Skin of body (tissue), 2 donors: ENCODE measurements around the gene SETDB1. TPM values are rescaled to one million over a fixed set of nuclear protein-coding genes. Genes with fewer than 3 reads are reported as not detected.
"Not testable (repeated sequence)": the region's sequence is repeated elsewhere in the genome, so short reads cannot be mapped to it uniquely, and the experiment has no call there.

Experiments used
- DNase-seq: peaks from one replicate; lab custom pipeline; 2025; lab: John Stamatoyannopoulos, UW
- total RNA-seq: library from RNA; depleted of rRNA; stranded (reverse); fragments of >200 nt; gene quantifications from one replicate; pipeline ENCODE4 v1.2.3, GENCODE V29; 2014

SETDB1 gene
- total RNA-seq, 1 donor from 2014 or later, result 36.5 TPM

DNA sequence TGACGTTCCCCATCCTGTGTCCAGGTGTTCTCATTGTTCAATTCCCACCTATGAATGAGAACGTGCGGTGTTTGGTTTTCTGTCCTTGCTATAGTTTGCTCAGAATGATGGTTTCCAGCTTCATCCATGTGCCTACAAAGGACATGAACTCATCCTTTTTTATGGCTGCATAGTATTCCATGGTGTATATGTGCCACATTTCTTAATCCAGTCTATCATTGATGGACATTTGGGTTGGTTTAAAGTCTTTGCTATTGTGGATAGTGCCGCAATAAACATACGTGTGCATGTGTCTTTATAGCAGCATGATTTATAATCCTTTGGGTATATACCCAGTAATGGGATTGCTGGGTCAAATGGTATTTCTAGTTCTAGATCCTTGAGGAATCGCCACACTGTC, 2.6 kb downstream of the SETDB1 start:
- not testable (repeated sequence) for DNase-seq

DNA sequence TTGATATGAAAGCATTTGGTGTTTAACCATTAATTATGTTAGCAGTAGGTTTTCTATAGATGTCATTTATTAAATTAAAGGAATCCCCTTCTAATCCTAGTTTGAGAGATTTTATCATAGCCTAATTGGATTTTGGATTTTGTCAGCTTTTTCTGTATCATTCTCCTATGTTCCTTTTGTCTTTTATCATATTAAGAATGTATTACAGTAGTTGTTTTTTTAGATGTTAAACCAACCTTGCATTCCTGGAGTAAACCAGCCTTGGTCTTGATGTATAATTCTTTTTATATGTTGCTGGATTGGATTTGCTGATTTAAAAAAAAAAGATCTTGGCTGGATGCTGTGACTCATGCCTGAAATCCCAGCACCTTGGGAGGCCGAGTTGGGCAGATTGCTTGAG, 5.6 kb downstream of the SETDB1 start:
- DNase-seq, result no peak

- no peak for DNase-seq
Observed at GRCh38 chr1:150944856-150945255, 18.7 kb downstream of the SETDB1 start.

DNA sequence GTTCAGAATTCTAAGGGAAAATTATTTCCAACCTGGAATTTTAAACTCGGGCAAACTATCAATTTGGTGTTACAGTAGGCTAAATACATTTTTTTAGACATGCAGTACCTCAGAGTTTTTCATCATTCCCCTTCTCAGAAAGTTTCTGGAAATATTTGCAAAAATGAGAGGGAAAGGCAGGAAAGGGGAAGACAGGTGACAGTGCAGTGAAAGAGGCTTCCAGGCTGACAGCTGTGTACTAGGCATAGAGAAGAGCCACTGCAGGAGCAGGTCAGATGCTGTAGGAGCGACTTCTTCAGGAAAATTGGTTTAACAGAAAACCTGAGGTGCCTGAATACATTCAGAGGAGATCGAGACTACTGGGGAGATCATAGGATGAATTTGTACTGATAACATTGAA, 28.5 kb downstream of the SETDB1 start:
- DNase-seq, result no peak

DNA sequence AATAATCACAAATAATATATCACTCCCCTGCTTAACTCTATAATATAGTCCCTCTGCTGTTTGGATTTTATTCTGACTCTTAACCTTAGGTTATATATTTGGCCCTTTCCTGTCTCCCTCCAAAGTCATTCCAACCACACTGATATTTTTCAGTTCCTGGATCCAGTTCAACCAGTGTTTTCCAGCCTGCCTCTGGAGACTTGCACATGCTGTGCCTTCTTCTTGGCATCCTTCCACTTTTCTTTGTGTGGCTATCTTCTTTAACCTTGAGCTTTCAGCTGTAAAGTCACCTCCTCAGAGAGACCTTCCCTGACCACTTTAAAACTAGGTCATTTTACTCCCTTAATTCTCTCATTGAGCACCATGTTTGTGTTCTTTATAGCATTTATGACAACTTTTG, 29.1 kb downstream of the SETDB1 start:
- DNase-seq, result no peak

GRCh38 chr1:150957666-150958065, 31.5 kb downstream of the SETDB1 start:
- DNase-seq, result no peak

- no peak for DNase-seq
Observed at GRCh38 chr1:150960646-150961045, 34.5 kb downstream of the SETDB1 start.

DNA sequence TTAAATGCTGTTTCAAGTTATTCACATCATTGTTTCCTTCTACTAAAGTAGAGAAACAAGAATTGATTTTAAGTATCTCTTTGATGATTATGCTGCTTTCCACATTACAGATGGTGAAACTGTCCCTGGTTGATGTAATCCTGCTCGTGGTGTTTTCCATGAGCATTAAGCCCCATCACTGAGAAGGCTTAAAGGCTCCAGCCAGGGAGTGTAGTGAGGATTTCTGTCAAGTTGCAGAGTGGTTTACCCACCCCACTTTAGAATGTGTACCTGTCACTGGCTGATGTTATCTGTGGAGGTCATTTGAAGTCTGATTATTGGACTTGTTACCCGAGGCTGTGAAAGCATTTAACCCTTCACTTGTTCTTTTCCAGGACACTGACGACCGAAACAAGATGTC, 35.6 kb downstream of the SETDB1 start:
- DNase-seq, result no peak

DNA sequence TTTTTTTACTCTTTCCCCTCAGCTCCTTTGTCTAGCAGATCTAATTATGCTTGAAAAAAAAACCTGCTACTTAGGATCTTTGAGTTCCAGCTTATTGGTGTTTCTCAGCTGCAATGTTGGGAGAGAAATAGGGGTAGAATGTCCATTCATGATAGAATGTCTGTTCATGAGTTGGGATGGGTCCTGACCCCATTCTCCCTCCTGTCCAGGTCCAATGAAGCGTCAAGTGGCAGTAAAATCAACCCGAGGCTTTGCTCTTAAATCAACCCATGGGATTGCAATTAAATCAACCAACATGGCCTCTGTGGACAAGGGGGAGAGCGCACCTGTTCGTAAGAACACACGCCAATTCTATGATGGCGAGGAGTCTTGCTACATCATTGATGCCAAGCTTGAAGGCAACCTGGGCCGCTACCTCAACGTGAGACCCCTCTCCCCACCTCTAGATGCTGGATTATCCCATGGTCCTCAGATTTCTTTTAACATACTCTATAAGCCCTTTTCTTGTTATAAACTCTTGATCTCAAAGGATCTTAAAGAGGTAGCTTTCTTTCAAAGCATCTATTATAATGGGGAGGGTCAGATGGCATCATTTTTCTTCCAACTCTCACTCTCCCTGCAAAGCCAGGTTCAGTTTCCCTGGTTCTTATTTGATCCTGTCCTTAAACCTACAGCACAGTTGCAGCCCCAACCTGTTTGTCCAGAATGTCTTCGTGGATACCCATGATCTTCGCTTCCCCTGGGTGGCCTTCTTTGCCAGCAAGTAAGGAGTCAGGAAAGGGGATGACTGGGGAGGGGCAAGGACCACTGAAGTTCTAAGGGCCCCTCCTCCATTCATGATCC, 37.4 kb downstream of the SETDB1 start:
- DNase-seq, result no peak

DNA sequence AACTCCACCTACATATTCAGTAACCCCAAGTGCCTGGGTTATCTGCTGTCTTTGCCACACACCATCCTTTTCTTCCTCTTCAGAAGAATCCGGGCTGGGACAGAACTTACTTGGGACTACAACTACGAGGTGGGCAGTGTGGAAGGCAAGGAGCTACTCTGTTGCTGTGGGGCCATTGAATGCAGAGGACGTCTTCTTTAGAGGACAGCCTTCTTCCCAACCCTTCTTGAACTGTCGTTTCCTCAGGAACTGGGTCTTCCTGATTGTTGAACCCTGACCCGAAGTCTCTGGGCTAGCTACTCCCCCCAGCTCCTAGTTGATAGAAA, 38.0 kb downstream of the SETDB1 start:
- DNase-seq, result no peak

DNA sequence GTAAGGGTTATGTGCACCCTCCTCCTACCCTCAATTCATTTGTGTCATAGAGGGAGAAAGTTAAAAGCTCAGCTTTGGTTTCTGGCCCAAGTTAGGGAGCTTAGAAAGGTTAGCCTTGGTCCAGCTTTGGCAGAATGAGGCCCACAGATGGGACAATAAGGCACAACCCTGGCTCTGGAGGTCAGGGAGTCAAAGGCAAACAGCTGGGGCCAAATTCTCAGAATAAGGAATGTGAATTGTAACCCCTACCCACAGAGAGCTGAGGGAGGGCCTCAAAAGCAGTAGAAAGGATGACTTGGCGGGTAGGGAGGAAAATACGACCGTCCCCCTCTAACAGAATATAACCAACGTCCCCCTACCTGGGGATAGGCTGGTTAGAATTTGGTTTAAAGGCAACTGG, 39.4 kb downstream of the SETDB1 start:
- DNase-seq, result no peak

GRCh38 chr1:150966011-150966410, 39.8 kb downstream of the SETDB1 start:
- no peak for DNase-seq

DNA sequence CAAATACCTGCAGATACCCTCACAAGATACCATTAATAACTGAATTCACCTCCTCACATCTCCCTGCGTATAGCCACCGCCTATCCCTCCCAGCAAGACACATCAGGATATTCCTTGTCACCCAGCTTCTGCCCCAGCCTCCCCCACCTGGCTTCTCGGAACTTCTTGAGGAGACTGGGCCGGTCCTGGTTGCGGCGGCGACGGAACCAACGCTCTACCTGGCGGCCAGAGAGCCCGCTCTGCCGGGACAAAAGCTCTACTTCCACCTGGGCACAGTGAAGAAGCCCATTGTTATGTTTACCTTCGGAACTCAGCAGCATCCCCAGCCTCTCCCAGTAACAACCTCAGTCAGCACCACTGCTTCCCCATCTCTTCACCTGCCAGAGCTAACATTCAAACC, 41.8 kb downstream of the SETDB1 start:
- DNase-seq, result no peak

DNA sequence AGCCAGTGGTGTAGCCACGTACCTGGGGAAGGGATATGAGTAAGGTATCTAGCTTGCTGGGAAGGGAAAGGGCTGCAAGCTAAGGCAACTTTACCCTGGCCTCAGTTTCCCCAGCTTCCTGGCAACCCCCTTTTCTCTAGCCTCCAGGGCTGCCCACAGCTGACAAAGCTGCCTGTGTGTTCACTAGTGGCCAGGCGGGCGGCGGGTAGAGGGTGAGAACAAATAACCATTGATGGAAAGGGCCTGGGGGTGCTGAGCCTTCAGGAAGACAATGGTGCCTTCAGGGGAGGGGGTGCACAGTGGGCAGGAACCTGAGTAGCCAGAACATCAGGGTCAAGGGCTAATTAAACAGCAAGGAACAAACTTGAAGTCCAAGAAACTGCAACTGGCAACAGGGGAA, 42.3 kb downstream of the SETDB1 start:
- DNase-seq, result no peak

GRCh38 chr1:150969626-150970025, 43.5 kb downstream of the SETDB1 start:
- DNase-seq, result no peak

DNA sequence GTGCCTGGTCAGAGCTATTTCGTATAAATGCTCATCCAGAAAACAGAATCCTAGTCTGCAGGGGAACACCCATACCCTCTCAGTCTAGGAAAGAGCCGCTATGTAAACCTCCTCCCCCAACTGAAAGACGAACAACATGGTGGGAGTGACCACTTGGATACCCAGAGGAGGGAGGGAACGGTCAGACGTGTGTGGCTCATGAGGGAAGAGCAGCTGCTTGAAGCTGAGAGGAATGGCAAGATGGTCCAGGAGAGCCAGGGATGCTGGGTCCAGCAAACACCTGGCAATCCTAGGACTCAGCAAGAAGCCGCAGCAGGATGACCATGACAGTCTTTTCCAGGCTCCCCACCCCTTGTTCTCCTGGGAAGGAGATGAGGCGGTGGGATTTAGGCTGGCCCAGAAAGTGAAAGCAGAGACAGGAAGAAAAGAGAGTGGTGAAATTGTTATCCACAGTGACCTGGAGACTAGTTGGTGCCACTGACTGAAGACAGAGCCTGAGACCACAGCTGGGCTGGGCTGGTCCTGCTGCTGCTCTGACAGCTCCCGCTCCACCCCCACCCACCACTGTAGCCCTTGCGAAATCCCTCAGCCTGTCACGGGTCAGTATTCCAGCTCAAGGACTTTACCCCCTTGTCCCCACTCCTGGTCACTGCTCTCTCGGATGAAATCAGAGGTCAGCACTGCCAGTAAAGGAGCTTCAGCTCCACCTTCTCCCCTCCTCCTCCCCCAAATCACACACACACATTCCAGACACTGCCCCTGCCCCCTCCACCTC, 44.8 kb downstream of the SETDB1 start:
- no peak for DNase-seq

GRCh38 chr1:150971583-150972416, 45.6 kb downstream of the SETDB1 start:
- DNase-seq, result no peak

- DNase-seq, result no peak
Observed at GRCh38 chr1:150972417-150972940, 46.3 kb downstream of the SETDB1 start.

DNA sequence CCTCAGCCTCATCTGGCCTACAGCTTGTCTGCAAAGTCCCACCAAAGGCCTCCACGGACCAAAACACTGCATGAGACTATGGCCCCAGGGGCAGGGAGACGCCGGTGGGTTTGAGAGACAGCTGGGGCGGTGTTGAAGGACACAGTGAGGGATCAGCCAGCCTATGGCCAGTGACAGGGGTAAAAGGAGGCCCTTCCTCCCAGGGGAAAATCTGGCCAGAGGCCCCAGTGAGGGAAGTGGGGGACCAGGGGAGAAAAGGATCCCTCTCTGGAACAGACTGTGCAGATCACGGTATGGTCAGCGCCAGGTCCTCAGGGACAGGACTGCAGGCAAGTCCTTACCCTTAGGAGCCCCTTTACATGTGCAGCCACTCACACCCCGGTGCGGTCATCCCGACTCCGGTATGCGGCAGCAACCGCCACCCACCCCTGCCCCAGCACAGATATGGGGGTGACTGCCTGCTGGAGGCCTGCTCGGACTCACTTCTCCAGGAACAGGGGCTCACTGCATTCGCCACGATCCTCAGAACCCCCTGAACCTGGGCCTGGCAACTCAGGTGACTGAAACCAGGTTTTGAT, 47.2 kb downstream of the SETDB1 start:
- no peak for DNase-seq

DNA sequence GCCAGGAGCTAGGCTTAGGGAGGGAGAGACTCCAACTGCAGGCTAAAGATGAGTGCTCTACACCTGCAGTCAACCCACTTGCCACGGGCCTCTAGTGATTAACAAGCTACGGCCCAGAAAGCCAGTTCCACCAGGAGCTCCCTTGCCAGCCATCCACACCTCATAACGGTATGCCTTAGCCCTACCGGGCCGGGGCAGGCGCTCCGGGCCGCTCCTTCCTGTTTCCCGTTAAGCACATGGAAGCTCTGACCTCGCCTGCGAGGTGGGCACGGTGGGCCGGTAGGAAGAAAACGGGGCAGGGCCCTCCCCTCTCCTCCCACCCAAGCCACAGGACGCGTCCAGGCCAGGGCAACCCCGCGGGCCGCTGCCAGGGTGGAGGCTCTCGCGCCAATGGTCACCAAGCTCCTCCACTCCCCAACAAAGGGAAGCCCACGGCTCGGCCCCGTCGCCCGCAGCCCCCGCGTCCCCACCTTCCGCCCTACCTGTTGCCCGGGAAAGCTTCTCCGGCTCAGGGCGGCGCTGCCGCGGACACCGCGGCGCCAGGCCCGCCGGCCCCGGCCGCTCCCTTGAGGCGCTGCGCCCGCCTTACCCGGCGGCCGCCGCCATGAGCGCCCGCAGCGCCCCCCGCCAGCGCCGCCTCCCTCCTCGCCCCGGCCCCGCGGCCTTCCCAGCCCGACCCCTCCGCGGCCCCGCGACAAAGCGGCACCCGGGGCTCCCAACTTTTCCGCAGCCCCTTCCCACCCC, 47.8 kb downstream of the SETDB1 start:
- no peak for DNase-seq
